GM21447 (cell line): ENCODE measurements around the gene LIPT2.

Experiments used
- ATAC-seq: cut with Tn5 transposase; IDR thresholded peaks from one replicate; pipeline ENCODE4 v1.9.1; 2021; ENCODE audit not compliant: unreplicated experiment

The LIPT2 gene

DNA sequence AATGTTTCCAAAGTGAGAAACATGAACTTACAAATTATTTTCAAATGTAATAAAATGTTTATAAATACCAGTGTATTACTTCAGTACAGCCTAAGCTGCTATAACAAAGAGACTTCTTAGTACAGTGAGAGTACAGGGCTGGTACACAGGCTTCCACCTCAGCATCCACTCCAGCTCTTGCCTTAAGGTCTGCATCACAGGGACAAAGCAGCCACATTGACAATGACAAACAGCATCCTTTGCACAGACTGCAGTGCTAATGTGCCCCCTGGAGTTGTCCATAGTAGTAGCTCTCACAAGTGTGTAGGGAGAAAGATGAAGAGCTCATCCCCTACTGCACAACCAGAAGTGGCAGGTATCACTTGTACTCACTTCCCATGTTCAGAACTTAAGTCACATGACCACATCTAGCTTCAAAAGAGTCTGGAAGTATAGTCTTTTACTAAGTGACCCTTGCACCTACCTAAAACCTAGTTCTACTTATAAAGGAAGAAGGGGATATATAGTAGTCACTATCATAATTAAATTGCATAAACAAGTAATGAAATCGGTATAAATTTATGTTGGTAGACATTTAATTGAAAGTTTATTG lies 10.7 kb upstream of the LIPT2 start:
- no peak for ATAC-seq

DNA sequence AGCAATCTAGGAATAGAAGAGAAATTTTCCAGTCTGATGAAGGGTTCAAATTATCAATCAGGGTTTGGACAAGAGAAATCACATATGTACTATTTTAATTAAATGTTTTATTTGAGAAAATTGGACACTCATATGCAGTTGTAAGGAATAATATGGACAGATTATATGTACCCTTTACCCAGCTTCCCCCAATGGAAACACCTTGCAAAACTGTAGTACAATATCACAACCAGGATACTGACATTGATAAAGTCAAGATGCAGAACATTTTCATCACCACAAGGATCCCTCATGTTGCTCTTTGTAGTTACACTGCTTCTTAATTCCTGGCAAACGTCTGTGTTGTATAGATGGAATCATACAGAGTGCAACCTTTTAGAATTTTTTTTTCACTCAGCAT lies 1.4 kb upstream of the LIPT2 start:
- no peak for ATAC-seq

DNA sequence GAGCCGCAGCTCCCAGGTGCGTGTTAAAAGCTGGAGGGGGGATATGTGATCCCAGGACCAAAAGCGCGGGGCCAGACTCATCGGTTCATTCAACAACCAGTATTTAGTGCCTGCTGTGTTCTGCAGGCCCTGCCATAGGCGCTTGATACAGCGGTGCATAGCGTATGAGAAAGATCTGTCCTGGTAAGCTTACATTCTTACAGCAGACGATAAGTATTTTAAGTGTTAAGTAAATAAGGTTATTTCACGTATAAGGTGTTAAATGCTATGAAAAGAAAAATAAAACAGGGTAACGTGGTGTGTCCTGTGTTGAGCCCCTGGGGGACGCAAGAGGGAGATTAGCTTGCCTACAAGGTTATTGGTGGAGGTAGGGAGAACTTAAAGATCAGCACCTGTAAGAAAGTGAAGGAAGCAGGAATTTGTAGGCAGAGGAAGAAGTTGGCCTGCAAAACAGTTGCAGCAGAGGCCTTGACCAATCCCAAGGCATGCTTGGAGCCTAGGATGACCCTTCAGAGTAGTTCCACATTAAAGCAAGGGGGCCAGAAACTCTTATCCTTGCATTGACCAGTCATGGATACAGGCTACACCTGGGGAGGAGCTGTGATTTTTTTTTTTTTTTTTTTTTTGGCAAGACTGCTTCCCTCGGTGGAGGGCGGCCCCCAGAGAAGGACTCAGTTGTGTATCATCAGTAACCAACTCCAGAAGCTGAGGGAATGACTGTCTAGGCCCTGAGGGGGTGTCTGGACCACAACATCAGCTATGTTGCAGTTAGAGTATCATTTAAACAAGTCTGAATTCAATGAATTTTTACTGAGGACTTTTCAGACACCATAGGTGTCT lies 487 bp upstream of the LIPT2 start:
- ATAC-seq = no peak

DNA sequence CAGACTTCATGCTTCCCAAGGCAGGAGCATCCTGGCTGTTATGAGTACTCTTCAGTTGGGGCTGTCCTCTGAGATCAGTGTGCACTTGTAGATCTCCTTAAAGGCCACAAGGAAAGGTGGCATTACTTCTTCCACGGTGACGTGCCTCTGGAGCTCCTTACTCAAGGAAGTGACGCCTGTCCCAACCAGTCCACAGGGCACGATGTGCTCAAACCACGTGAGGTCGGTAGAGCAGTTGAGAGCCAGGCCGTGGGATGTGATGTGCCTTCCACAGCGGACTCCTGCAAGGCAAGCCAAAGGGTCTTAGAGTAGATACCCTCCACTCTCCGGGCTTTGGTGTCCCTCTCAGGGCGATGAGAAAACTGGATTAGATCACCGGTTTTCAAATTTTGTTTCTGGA lies 1.4 kb downstream of the LIPT2 start:
- ATAC-seq = no peak

DNA sequence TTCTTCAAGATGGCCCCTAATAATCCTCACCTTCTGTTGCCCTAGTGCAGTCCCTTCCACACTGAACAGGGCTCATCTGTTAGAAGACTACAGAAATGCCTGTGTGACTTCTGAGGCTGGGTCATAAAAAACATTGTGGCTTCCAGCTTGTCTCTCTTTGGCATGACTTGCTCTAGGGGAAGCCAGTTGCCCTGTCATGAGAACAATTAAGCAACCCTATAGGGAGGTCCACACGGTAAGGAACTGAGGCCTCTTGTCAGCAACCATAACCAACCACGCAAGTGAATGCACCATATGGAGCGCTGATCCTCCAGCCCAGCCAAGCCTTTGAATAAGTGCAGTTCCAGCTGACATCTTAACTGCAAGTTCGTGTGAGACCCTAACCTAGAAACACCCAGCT lies 2.6 kb downstream of the LIPT2 start:
- no peak for ATAC-seq

DNA sequence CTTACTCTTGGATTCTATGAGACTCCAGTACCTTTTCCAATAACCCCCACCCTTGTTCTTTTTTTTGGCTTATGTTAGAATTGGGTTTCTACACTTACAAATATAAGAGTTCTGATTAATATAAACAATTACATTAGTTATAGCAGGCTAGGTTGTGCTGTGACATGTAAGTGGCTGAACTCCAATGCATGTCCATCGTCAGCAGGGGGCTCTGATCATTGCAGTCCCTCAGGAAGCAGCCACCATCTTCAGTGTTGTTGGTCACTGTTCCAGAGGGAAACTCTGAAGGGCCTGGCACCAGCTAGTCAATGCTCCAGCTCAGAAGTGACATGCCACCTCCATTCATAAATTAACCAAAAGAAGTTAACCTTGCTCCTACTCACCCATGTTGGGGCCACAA lies 5.6 kb downstream of the LIPT2 start:
- ATAC-seq = no peak

DNA sequence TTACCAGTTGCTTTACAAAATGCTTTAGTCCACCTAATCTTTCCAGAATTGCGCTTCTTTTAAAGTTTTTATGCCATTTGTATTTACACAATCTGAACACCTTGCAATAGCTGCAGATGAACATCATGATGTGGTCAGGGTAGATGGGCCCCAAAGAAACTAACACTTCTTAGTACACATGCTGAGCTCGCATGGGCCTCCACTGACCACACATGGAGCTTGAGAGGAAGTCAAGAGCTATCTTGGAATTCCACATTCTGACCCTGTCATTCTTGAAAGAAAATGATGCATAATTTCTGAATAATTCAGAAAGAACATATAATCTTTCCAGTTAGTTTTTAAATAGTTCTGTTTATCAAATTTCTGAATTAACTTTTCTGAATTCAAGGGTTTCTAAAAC lies 7.7 kb downstream of the LIPT2 start:
- no peak for ATAC-seq

DNA sequence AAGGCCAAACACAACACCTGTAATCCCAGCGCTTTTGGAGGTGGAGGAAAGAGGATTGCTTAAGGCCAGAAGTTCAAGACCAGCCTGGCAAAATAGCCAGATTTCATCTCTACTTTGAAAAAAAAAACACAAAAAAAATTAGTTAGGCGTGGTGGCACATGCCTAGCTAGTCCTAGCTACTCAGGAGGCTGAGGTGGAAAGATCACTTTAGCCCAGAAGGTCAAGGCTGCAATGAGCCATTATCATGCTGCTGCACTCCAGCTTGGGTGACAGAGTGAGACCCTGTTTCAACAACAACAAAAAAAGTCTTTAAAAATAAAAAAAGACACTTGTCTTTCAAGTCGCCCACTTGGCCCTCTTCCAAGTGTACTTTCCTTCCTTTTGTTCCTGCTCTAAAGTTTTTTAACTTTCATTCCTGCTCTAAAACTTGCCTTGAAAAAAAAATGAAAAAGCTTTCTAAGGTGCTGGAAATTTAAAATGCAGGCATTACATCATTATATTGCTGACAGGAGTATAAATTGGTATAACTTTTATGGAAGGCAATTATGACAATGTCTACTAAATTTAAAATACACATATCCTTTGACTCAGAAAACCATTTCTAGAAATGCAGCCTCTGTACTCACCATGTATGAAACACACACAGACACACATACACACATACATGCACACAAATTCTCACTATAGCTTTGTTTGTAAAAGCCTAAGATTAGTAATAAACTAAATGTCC lies 12.7 kb downstream of the LIPT2 start:
- ATAC-seq = no peak

DNA sequence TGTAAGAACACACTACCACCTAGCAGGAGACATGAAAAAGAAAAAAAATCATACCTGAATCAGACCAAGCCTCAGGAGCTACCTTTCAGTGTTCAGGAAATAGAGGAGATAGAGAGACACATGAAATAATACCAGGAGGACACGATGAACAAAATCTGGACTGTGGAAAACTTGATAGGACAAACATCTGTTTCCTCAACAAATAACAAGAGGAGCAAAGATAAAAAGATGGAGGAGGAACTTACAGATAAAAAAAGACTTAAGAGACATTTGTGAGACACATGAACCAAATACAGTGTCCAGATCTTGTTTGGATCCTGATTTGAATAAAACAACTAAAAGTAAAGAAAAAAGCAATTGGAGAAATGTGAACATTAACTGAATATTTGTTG lies 13.8 kb downstream of the LIPT2 start:
- no peak for ATAC-seq

DNA sequence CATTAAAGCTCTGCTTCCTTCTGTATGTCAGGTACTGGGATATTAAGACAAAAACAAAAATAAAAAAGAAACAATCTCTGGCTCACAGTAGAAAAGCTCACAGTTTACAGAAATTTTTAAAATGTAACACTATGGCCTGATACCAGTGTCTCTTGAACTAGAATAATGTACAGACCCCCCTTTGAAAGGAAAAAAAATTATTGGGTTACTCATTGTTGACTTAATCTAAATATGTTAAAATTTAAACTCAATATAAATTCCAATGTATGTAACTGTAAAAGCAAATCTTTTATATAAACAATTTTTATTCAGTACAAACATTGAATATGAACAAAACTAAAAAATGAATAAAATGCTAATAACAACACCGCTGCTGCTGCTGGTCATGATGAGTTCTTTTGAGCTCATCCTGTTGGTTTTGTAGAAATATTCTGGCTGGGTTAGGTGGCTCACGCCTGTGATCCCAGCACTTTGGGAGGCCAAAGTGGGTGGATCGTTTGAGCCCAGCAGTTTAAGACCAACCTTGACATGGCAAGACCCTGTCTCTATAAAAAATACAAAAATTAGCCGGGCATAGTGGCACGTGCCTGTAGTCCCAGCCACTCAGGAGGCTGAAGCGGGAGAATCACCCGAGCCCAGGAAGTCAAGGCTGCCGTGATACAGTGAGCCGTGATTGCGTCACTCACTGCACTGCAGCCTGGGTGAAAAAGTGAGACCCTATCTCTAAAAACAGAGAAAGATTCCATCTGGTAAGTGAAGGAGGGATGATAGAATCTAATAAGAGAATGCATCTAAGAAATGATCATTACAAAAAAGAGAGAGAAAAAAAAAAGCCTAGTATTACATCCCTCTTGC lies 14.4 kb downstream of the LIPT2 start:
- no peak for ATAC-seq

DNA sequence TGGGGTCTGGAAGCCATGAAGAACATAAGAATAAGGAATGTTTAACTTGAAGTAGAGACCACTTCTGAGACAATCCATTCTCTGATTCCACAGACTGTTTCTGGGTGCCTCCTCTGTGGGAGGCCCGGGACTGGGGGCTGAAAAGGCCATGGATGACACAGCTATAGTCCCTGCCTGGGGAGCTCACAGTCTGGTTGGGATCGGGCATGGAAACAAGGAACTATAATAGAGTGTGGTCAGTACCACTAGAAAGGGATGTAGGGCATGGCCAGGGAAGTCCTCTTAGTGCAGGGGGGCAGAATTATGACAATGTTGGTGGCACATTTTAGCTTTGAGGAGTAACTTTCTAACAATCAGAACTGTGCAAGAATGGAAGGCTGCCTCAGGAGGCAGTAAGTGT lies 17.0 kb downstream of the LIPT2 start:
- no peak for ATAC-seq

DNA sequence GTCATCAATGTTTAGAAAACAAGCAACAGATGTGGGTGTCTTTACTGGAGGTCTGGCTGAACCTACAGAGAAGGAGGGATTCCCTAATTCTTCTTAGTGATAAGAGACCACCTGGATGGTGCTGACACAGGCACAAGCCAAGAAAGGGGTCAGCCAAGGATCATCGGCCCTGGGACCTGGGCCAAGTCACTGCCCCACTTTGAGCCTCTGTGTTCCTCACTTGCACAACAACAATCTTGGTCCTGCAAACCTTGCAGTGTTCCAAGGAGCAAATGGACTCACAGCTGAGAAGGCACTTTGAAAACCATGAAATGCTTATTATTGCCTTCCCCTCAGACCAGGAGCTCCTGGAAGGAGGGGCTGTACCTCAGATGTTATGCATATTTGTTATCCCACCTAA lies 19.2 kb downstream of the LIPT2 start:
- no peak for ATAC-seq

DNA sequence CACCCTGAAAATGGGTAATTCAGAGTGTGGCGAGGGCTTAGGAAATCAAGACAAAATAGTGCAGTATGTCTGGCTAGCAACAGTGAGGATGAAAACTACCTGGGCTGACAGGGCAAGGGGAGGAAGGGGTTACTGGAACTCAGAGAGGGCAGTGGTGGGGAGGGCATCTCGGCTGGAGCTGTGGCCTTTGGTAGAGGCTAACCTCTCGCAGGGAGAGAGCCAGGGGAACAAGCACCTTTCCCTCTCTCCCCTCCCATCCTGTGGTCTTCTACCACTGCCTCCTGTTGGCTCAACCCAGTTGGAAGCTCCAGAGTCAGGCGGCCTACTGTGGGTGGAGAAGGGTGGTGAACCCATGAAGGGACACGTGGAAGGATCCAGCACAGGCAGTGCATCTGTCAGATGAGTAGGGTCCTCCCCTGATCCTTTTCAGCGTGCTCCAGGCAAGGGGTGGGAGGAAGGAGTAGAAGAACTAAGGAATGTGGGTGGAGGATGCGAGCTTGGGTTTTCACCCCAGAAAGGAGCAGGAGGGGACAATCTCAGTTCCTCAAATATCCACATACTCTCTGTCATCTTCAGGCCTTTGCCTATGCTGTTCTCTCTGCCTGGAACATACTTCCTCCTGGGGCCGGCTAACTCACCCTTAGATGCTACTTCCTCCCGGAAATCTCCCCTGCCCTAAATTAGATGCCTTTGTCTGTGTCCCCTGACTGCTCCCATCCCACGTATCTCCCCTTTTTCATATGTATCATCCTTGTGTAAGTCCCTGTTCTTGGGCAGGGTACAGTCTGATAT lies 19.9 kb downstream of the LIPT2 start:
- no peak for ATAC-seq

DNA sequence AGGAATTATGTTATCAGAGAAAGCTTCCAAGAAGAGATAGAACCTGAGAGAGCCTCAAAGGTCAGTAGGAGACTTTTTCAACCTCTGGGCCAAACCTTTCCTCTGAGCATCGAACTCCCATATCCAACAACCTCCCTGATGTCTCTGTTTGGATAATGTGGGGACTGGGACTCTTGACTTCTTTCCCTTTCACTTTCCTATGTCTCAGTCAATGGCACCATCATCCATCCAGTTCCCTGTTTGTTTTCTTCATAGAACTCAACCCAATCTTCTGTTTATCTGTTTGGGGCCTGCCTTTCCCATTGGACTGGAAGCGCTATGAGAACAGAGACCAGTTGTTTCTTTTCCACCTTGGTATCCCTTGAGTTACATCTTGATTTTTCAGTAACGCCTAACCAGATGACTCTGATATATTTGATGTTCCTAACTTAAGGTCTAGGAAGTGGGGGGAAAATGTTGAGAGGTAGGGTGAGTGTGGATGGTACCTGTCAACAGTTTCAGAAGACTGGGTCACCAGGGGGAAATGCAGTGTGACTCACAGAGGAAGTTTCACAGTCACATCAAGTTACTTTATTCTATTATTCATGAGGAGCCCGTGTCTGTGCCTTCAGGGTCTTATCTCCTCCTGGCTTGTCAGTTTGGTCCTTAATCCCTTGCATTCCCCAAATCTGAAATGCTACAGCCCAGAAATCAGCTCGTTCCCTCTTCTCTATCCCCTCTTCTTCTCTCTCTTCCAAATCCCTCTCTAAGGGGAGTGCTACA lies 21.7 kb downstream of the LIPT2 start:
- no peak for ATAC-seq

DNA sequence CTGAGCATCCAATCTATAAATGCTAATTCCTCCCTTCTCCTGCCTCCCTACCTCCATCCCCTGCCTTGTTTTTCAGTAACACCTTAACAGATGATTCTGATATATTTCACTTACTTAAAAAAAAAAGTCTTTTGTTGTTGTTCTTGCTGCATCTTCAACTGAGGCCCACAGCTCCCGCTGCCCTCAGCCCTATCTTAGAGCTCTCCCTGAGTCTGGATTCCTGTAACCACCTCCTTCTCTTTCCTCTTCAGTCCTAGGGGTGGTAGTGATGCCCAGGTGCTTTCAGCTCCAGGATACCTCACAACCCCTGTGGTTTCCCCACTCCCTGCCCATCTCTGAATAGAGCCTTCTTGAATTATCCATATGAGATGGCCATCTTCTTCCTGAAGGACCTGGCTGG lies 22.5 kb downstream of the LIPT2 start:
- ATAC-seq = no peak

DNA sequence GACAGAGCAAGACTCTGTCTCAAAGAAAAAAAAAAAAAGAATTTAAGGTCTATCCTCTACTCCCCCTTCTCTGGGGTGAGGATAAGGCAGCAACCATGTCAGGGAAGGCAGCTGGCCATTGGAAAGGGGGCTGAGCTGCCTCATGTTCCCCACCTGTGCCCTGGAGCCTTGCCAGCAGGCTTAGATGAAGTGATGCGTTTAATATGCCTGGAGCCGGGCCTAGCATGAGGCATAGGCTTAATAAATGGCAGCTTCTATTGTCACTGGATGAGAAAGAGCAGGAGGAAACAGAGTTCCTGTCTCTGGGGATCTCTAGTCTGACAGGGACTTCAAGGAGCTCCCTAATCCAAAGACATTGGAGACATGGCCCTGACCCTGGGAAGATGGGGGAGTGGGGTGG lies 23.0 kb downstream of the LIPT2 start:
- ATAC-seq = no peak

DNA sequence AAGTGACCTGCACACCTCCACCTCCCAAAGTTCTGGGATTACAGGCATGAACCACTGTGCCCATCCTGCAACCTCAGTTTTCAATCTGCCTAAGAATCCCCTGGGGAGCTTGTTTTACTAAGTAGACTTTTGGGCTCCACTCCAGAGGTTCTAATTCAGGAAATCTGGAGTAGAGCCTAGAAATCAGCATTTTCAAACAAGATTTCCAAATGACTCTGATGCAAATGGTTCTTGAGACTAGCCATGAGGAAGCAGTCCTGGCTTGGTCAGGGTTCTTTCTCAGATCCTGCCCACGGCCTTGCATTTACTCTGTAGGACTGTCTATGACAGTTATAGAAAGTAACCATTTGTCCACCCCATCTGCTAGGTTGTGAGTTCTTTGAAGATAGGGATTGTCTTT lies 24.6 kb downstream of the LIPT2 start:
- ATAC-seq = no peak

DNA sequence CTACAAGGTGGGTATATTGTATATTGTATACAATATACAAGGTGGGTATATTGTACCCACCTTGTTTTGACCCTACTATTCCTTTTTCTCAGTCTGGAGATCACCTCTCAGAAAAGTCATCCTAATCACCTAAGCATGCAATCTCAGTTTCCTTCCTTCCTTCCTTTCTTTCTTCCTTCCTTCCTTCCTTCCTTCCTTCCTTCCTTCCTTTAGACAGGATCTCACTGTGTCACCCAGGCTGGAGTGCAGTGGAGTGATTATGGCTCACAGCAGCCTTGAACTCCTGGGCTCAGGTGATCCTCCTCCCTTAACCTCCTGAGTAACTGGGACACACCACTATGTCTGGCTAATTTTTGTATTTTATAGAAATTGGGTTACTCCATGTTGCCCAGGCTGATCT lies 25.0 kb downstream of the LIPT2 start:
- no peak for ATAC-seq

DNA sequence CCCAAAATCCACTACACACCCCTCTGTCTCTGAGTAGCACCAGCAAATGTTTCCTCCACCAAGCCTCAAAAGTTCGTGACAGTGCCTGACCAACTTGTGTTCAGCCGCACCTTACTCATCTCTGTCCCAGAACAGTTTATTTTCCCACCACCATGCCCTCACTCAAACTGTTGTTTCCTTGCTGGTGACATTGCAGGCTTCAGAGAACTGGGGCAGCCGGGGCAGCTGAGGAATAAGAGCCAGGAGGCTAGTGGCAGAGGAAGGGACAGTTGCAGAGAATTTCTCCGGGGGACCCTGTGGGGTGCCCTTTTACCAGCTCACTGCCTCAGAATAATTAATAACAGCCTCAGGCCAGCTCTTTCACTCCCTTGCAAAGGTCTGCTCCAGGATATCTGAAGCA lies 25.5 kb downstream of the LIPT2 start:
- no peak for ATAC-seq
